Measurements from ENCODE around the gene ARHGEF17. TPM values are rescaled to one million over a fixed set of nuclear protein-coding genes. Genes with fewer than 3 reads are reported as not detected.

The ARHGEF17 gene
- total RNA-seq, 2 donors from 2014 or later: 8.6 to 13.4 TPM

DNA sequence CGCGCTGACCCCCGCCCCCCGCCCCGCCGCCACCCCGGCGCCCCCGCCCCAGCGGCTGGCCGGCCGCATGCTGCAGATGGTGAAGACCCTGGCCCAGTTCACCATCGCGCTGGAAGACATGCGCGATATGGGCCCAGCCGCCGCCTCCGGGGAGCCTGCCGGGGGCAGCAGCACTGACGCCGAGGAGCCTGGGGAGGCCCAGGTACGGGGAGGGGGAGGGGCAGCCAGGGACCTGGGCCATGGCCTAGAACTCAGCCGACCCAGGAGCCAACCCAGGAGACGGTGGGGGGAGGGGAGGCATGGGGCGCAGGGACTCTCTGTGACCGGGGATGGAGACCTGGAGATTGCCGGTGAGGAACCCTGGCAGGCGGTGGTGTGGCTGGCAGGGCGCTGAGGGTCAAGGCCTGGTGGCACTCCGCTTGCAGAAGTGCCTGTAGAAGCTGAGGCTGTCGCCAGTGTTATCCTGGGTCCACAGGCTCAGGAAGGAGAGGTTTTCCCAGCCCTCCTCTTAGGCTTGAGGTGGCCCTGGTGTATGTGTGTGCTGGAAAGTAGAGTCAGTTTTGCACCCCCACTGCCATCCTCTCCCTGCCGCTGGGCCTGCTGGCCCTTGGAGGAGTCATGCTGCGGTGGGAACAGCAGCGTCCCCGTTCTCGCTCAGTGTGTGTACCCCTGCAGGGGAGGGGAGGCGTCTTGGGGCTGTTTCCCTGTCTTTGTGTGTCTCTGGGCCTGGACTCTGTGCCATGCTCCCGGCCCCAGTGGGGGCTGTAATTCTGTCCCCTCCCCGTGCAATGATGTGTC, 35.2 kb downstream of the ARHGEF17 start:
- Histone ChIP-seq H3K4me3 (no peak overlapping the region), H3K9ac (ENCODE audit: low read depth in 2 of 2, low read length in 2 of 2) (no peak overlapping the region), H3K36me3 (no peaks in the 10 kb centered on the region), H3K9me3 (no peaks in the 10 kb centered on the region), H3K27me3 (no peaks in the 10 kb centered on the region), H3K27ac (no peak overlapping the region), H3K4me1 (no peaks in the 10 kb centered on the region)
- DNase-seq: no peak
- intact Hi-C loops (cut with DNase I): no loop called here
- TF ChIP-seq CTCF (IDR thresholded peaks at IDR 0.05): no peak

GRCh38 chr11:73344191-73344607, 36.1 kb downstream of the ARHGEF17 start:
- H3K27me3 ChIP-seq: no peaks in the 10 kb centered on the region
- H3K4me1 ChIP-seq: no peaks in the 10 kb centered on the region
- no peak overlapping the region for H3K27ac ChIP-seq

GRCh38 chr11:73345481-73346160, 37.5 kb downstream of the ARHGEF17 start:
- no peak overlapping the region for H3K4me3 ChIP-seq
- no peak for TF ChIP-seq CTCF (IDR thresholded peaks at IDR 0.05)
- no peaks in the 10 kb centered on the region for H3K36me3 ChIP-seq
- no peaks in the 10 kb centered on the region for H3K9me3 ChIP-seq
- DNase-seq: no peak
- H3K4me1 ChIP-seq: no peaks in the 10 kb centered on the region
- H3K27me3 ChIP-seq: no peaks in the 10 kb centered on the region
- H3K27ac ChIP-seq: no peak overlapping the region
- intact Hi-C loops (cut with DNase I): no loop called here
- no peak overlapping the region for H3K9ac ChIP-seq (ENCODE audit: low read depth in 2 of 2, low read length in 2 of 2)

More at GRCh38 chr11:73344191-73344607, 36.1 kb downstream of the ARHGEF17 start:
- no peaks in the 10 kb centered on the region for H3K36me3 ChIP-seq
- no peak overlapping the region for H3K9ac ChIP-seq (ENCODE audit: low read depth in 2 of 2, low read length in 2 of 2)
- no peaks in the 10 kb centered on the region for H3K9me3 ChIP-seq
- TF ChIP-seq CTCF (IDR thresholded peaks at IDR 0.05): no peak
- no peak for DNase-seq
- no peak overlapping the region for H3K4me3 ChIP-seq
- intact Hi-C loops (cut with DNase I): no loop called here

DNA sequence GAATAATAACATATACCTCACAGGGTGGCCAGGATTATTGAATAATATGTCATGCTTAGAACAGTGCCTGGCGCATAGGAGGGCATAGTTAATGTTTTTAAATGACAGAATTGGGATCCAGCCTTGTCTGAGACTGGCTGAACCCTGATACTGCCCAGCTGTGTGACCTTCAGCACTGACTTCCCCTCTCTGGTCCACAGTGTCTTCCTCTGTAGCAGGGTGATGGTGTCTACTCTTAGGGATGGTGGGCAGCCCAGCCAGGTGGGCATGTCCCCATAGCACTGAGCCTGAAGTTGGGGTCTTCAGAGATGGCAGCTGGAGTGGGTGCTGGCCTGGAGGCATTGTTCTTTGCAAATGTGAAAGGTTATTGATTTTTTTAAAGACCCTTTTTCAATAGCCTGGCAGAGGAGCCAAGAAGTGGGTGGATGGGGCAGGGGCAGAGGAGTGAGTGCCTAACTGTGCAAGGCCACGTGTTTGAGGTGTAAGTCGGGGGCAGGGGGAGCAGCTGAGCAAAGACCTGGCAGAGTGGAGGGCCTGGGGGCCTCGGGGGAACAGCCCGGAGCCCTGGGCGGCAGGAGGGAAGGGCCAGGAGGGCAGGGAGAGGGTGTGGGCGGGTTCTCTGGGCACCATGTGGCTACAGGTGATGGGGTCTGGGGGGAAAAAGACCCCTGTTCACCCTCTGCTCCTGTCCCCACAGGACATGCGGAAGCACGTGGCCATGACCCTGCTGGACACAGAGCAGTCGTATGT, 38.3 kb downstream of the ARHGEF17 start:
- no peak for DNase-seq
- H3K4me1 ChIP-seq: peaks cover 3% of the 10 kb centered on the region

More for the DNA sequence above, 38.3 kb downstream of the ARHGEF17 start:
- intact Hi-C loops (cut with DNase I): no loop called here
- Histone ChIP-seq H3K9me3 (no peaks in the 10 kb centered on the region), H3K27ac (no peak overlapping the region), H3K36me3 (no peaks in the 10 kb centered on the region), H3K27me3 (no peaks in the 10 kb centered on the region), H3K9ac (ENCODE audit: low read depth in 2 of 2, low read length in 2 of 2) (no peak overlapping the region), H3K4me3 (no peak overlapping the region)
- TF ChIP-seq CTCF (IDR thresholded peaks at IDR 0.05): no peak
